NB4 (cell line): Measurements from ENCODE around the gene SH2D6.

Experiments
- MAX ChIP-seq: IDR thresholded peaks from 2 replicates; pipeline ENCODE4 v1.6.1; 2011; ENCODE audit warnings: low read depth, low read length
- MYC ChIP-seq: IDR thresholded peaks from 2 replicates; pipeline ENCODE4 v1.6.1; 2011; ENCODE audit warnings: low read depth, low read length
- POLR2A ChIP-seq: IDR thresholded peaks from 2 replicates; pipeline ENCODE4 v1.6.1; 2011; ENCODE audit warnings: mild to moderate bottlenecking; ENCODE audit not compliant: insufficient read length; ENCODE audit errors: extremely low read depth
- TF ChIP-seq, protein P1 (sequence below): IDR thresholded peaks from one replicate; pipeline ENCODE4 v1.5.1; 2012; ENCODE audit warnings: low read depth, low read length

DNA sequence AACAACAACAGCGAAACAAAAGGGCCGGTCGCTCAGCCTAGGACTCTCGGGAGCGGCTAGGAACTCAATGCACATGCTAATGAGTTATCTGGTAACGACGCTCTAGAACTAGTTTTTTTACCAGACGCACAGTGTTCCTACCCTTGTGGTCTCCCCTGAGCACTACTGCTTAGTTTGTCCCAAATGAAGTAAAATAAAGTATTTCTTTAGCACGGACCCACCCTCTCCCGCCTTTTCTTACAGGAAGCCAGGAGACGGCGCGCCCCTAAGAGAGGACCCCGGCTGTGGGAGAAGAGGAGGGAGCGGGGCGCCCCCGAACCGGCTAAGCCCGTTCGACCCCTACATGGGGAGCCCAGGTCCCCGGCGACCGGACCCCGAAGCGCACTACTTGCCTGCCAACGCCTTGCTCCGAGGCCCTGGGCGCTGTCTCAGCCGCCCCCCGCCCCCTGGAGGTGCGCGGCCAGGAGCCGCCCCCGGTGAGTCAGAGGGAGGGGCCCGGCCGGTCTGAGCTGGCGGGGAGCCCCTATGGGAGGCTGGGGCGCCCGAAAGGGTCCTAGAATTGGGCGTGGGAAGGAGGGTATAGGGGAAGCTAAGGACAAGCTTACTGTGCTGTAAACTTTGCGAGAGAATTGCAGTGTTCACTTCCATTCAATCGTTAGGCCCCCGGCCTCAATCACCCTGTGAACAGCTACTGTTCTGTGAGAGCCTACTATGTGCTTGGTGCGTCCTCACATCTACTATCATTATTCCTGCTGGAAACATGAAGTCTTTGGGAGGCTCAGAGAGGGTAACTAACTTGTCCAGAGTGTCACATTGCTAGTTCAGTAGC, 4.7 kb upstream of the SH2D6 start:
- TF ChIP-seq, protein P1, sequence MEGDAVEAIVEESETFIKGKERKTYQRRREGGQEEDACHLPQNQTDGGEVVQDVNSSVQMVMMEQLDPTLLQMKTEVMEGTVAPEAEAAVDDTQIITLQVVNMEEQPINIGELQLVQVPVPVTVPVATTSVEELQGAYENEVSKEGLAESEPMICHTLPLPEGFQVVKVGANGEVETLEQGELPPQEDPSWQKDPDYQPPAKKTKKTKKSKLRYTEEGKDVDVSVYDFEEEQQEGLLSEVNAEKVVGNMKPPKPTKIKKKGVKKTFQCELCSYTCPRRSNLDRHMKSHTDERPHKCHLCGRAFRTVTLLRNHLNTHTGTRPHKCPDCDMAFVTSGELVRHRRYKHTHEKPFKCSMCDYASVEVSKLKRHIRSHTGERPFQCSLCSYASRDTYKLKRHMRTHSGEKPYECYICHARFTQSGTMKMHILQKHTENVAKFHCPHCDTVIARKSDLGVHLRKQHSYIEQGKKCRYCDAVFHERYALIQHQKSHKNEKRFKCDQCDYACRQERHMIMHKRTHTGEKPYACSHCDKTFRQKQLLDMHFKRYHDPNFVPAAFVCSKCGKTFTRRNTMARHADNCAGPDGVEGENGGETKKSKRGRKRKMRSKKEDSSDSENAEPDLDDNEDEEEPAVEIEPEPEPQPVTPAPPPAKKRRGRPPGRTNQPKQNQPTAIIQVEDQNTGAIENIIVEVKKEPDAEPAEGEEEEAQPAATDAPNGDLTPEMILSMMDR: no peak
- TF ChIP-seq POLR2A: no peak
- TF ChIP-seq MAX: no peak
- TF ChIP-seq MYC: no peak
